Measurements from ENCODE around the gene GUCD1. TPM values are rescaled to one million over a fixed set of nuclear protein-coding genes. Genes with fewer than 3 reads are reported as not detected.

GUCD1 gene
- total RNA-seq, 1 donor from 2014 or later, result 64.9 TPM

DNA sequence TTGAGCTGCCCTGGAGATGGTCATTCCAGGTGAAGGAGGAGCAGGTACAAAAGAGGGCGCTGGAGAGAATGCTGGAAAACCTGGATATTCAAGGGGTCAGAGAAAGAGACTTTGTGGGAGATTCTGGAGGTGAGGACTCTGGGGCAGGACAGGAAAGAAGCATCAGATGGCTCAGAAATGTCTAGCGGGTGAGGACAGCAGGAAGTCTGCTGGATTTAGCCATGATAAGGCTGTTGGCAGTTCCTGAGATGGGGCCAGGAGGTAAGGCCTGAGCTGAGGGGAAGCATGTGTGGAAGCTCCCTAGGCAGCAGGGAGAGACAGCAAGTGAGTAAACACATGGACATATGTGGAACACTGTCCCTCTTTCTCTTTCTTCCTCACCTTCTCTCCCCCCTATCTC lies 58.3 kb downstream of the GUCD1 start:
- Mint-ChIP-seq H3K27ac (ENCODE audit: unreplicated experiment) (no peak overlapping the region), H3K27me3 (ENCODE audit: unreplicated experiment) (peaks cover 14% of the 10 kb centered on the region), H3K4me3 (ENCODE audit: unreplicated experiment) (no peak overlapping the region), H3K9me3 (ENCODE audit: unreplicated experiment) (no peaks in the 10 kb centered on the region), H3K4me1 (ENCODE audit: low read depth, unreplicated experiment) (peaks cover 24% of the 10 kb centered on the region), H3K36me3 (ENCODE audit: unreplicated experiment) (peaks cover 6% of the 10 kb centered on the region)
- DNase-seq, result no peak
- TF ChIP-seq, protein P1, sequence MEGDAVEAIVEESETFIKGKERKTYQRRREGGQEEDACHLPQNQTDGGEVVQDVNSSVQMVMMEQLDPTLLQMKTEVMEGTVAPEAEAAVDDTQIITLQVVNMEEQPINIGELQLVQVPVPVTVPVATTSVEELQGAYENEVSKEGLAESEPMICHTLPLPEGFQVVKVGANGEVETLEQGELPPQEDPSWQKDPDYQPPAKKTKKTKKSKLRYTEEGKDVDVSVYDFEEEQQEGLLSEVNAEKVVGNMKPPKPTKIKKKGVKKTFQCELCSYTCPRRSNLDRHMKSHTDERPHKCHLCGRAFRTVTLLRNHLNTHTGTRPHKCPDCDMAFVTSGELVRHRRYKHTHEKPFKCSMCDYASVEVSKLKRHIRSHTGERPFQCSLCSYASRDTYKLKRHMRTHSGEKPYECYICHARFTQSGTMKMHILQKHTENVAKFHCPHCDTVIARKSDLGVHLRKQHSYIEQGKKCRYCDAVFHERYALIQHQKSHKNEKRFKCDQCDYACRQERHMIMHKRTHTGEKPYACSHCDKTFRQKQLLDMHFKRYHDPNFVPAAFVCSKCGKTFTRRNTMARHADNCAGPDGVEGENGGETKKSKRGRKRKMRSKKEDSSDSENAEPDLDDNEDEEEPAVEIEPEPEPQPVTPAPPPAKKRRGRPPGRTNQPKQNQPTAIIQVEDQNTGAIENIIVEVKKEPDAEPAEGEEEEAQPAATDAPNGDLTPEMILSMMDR (IDR thresholded peaks at IDR 0.05; ENCODE audit: partially characterized antibody, unreplicated experiment), result no peak

DNA sequence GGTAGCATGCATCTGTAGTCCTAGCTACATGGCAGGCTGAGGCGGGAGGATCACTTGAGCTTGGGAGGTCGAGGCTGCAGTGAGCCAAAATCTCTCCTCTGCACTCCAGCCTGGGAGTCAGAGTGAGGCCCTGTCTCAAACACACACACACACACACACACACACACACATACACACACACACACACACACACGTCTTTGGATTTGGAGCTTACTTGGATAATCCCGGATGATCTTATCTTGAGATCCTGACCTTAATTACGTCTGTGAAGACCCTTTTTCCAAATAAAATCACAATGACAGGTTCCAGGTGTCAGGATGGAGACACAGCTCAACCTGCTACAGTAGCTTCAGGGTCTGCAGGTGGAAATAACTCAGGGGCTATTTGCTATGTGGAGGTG lies 58.7 kb downstream of the GUCD1 start:
- DNase-seq, result no peak
- Mint-ChIP-seq H3K4me1 (ENCODE audit: low read depth, unreplicated experiment) (peaks cover 22% of the 10 kb centered on the region), H3K36me3 (ENCODE audit: unreplicated experiment) (peaks cover 6% of the 10 kb centered on the region), H3K9me3 (ENCODE audit: unreplicated experiment) (no peaks in the 10 kb centered on the region), H3K4me3 (ENCODE audit: unreplicated experiment) (no peak overlapping the region), H3K27me3 (ENCODE audit: unreplicated experiment) (peaks cover 14% of the 10 kb centered on the region), H3K27ac (ENCODE audit: unreplicated experiment) (no peak overlapping the region)
- TF ChIP-seq, protein P1 (IDR thresholded peaks at IDR 0.05; ENCODE audit: partially characterized antibody, unreplicated experiment), result no peak

DNA sequence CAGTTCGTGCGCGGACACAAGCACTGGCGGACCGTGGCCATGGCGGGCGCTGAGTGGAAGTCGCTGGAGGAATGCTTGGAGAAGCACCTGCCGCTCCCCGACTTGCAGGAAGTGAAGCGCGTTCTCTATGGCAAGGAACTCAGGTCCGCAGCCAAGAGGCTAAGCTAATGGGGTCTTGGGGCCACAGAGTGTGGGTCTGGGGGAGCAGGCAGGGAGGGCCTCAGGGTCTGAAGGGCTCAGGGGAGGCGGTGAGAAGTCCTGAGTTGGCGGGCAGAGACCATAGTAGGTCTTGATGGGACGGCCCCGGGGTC lies 59.6 kb downstream of the GUCD1 start:
- Mint-ChIP-seq H3K27ac (ENCODE audit: unreplicated experiment) (no peak overlapping the region), H3K4me3 (ENCODE audit: unreplicated experiment) (no peak overlapping the region)

DNA sequence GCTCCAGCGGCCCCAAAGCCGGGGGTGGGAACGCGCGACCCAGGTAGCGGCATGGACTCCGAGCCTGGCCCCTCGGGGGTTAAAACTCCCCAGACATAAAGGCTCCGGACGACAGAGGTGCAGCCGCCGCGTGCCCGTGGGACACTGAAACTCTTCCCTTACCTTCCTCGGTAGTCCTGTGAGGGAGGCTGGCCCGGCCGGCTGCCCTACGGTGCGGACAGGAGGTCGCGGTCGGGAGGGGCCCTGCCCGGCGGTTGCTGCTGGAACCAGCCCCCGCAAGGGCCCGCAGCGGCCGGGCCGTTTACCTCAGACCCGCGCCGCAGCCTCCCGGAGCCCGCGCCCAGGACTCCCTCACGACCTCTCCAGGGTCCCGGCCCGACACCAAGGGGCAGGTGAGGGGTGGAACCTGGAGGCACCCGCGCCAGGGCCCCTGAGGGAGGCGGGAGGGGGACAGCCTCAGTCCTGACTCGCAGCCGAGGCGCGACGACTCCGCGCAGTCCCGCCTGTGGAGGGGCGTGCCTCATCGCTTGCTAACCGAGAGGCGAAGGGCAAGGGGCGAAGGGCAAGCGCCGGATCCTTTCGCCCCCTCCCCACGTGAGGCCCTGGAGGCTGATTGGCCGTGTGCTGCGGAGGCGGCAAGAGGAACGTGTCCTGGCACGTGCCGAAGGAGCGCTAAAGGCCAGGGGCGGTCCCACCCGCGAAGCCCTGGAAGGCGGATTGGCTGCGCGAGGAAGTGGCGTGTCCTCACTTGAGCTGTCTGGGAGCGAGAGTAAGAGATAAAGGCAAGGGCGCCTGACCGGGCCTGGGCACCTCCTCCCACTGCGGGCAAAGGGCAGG lies 60.2 kb downstream of the GUCD1 start, which contains the start of gene UPB1:
TSS of gene UPB1 (plus strand) at position 805 of the 837 bp plus-strand sequence. CDS start 72 bp downstream, outside the sequence.
- DNase-seq, result no peak
- no peak within 1 kb of the TSS for H3K4me3 Mint-ChIP-seq (ENCODE audit: unreplicated experiment)
- no peak within 1 kb of the TSS for H3K27ac Mint-ChIP-seq (ENCODE audit: unreplicated experiment)
- H3K4me1 Mint-ChIP-seq (ENCODE audit: low read depth, unreplicated experiment), result peaks cover 10% of the 10 kb centered on the region
- peaks cover 6% of the 10 kb centered on the region for H3K36me3 Mint-ChIP-seq (ENCODE audit: unreplicated experiment)
- TF ChIP-seq, protein P1 (IDR thresholded peaks at IDR 0.05; ENCODE audit: partially characterized antibody, unreplicated experiment), result no peak
- no peaks in the 10 kb centered on the region for H3K9me3 Mint-ChIP-seq (ENCODE audit: unreplicated experiment)
- peaks cover 11% of the 10 kb centered on the region for H3K27me3 Mint-ChIP-seq (ENCODE audit: unreplicated experiment)

More for the DNA sequence above, 59.6 kb downstream of the GUCD1 start:
- DNase-seq, result no peak
- TF ChIP-seq, protein P1 (IDR thresholded peaks at IDR 0.05; ENCODE audit: partially characterized antibody, unreplicated experiment), result no peak
- Mint-ChIP-seq H3K27me3 (ENCODE audit: unreplicated experiment) (peaks cover 12% of the 10 kb centered on the region), H3K9me3 (ENCODE audit: unreplicated experiment) (no peaks in the 10 kb centered on the region), H3K36me3 (ENCODE audit: unreplicated experiment) (peaks cover 6% of the 10 kb centered on the region), H3K4me1 (ENCODE audit: low read depth, unreplicated experiment) (peaks cover 13% of the 10 kb centered on the region)

DNA sequence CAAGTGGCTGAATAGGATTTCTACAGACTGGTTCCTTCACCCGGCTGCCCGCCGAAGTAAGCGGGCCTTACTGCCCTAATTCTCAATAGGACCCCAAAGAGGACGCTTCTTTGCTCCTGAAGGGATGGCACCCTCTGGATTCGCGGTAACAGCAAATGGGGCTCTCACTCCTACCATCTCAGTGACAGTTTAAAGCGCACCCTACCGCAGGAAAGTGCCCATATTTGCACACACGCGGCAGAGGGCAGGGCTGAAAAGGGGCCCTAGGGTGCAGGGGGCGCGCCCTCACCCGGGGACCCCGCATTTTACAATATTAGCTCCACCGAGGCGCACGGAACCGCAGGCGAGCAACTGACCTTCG lies 60.8 kb downstream of the GUCD1 start:
- peaks cover 5% of the 10 kb centered on the region for H3K4me1 Mint-ChIP-seq (ENCODE audit: low read depth, unreplicated experiment)
- DNase-seq, result no peak
- no peak overlapping the region for H3K27ac Mint-ChIP-seq (ENCODE audit: unreplicated experiment)
- H3K9me3 Mint-ChIP-seq (ENCODE audit: unreplicated experiment), result no peaks in the 10 kb centered on the region
- H3K4me3 Mint-ChIP-seq (ENCODE audit: unreplicated experiment), result no peak overlapping the region
- peaks cover 10% of the 10 kb centered on the region for H3K36me3 Mint-ChIP-seq (ENCODE audit: unreplicated experiment)
- peaks cover 11% of the 10 kb centered on the region for H3K27me3 Mint-ChIP-seq (ENCODE audit: unreplicated experiment)
- TF ChIP-seq, protein P1 (IDR thresholded peaks at IDR 0.05; ENCODE audit: partially characterized antibody, unreplicated experiment), result no peak
